Hepatocyte (in vitro differentiated cells): Measurements from ENCODE around the gene LIAS. TPM values are rescaled to one million over a fixed set of nuclear protein-coding genes. Genes with fewer than 3 reads are reported as not detected.

Source experiments
- DNase-seq: peaks from one replicate; pipeline ENCODE4 v3.0.0-alpha.2; 2016; ENCODE audit warnings: low spot score
- H2AFZ ChIP-seq: fragments of 200-600 bp; sonication (generic); 2 replicates; pipeline ENCODE4 v1.6.0; 2016; ENCODE audit warnings: antibody characterized with exemption, mild to moderate bottlenecking
- H3K27ac ChIP-seq: fragments of 200-600 bp; sonication (generic); 2 replicates; pipeline ENCODE4 v1.5.1; 2016; ENCODE audit warnings: mild to moderate bottlenecking
- H3K27me3 ChIP-seq: fragments of 200-600 bp; sonication (generic); 2 replicates; pipeline ENCODE4 v1.6.1; 2016
- H3K36me3 ChIP-seq: fragments of 200-600 bp; sonication (generic); replicated peaks from 2 replicates; pipeline ENCODE4 v1.5.1; 2016; ENCODE audit warnings: low read depth; ENCODE audit not compliant: insufficient read depth
- H3K4me1 ChIP-seq: fragments of 200-600 bp; sonication (generic); 2 replicates; pipeline ENCODE4 v1.5.1; 2016; ENCODE audit warnings: mild to moderate bottlenecking, moderate library complexity; ENCODE audit not compliant: insufficient read depth
- H3K4me2 ChIP-seq: fragments of 200-600 bp; sonication (generic); 2 replicates; pipeline ENCODE4 v1.6.0; 2016
- H3K4me3 ChIP-seq: fragments of 200-600 bp; sonication (generic); 2 replicates; pipeline ENCODE4 v1.5.1; 2016; ENCODE audit warnings: mild to moderate bottlenecking
- H3K79me2 ChIP-seq: fragments of 200-600 bp; sonication (generic); 2 replicates; pipeline ENCODE4 v1.6.0; 2017; ENCODE audit warnings: mild to moderate bottlenecking
- H3K9me2 ChIP-seq: fragments of 200-600 bp; sonication (generic); replicated peaks from 2 replicates; pipeline ENCODE4 v1.6.0; 2017; ENCODE audit warnings: mild to moderate bottlenecking; ENCODE audit not compliant: insufficient read depth
- H3K9me3 ChIP-seq: fragments of 200-600 bp; sonication (generic); 2 replicates; pipeline ENCODE4 v1.5.1; 2016; ENCODE audit warnings: low read depth, mild to moderate bottlenecking
- H4K20me1 ChIP-seq: fragments of 200-600 bp; sonication (generic); 2 replicates; pipeline ENCODE4 v1.6.0; 2016; ENCODE audit warnings: mild to moderate bottlenecking; ENCODE audit not compliant: insufficient read depth, poor library complexity, severe bottlenecking
- EZH2 ChIP-seq: fragments of 200-600 bp; sonication (generic); IDR thresholded peaks from 2 replicates; pipeline ENCODE4 v1.6.1; 2016; ENCODE audit warnings: antibody characterized with exemption, mild to moderate bottlenecking, borderline replicate concordance
- EZH2phosphoT487 ChIP-seq: fragments of 200-600 bp; sonication (generic); IDR thresholded peaks from one replicate; pipeline ENCODE4 v1.6.1; 2018; ENCODE audit warnings: antibody characterized with exemption, mild to moderate bottlenecking, low read depth, moderate library complexity; ENCODE audit not compliant: unreplicated experiment, severe bottlenecking
- WGBS: methylation state at CpG from one replicate; pipeline ENCODE4 v1.1.6; 2016; ENCODE audit warnings: low lambda C conversion rate; ENCODE audit errors: missing lambda C conversion rate; 5-methylcytosine and 5-hydroxymethylcytosine counted together
- polyA plus RNA-seq: library from polyadenylated mRNA; unstranded; fragments of >200 nt; fragmentation: Nextera tagmentation; extraction: Ambion mirVana; gene quantifications from 2 replicates; pipeline ENCODE4 v1.2.1, GENCODE V29; 2016
- total RNA-seq: library from RNA; depleted of rRNA; stranded (reverse); fragments of >200 nt; gene quantifications from 2 replicates; pipeline ENCODE4 v1.2.3, GENCODE V29; 2014
- TF ChIP-seq, protein P1 (sequence below): fragments of 200-600 bp; sonication (generic); IDR thresholded peaks from 2 replicates; pipeline ENCODE4 v1.5.1; 2016; ENCODE audit warnings: antibody characterized with exemption, mild to moderate bottlenecking; ENCODE audit not compliant: poor library complexity

The LIAS gene
- total and polyA plus RNA-seq, 2 experiments from 2014 or later = 10.3 to 12.3 TPM

GRCh38 chr4:39522068-39522467, 63.2 kb downstream of the LIAS start:
- 82% methylated on average over 2 of the region's 2 CpGs for WGBS
- no peak for DNase-seq
- H3K4me3 ChIP-seq = no peak overlapping the region
- H3K9me3 ChIP-seq = no peaks in the 10 kb centered on the region
- peak overlapping the region; percentile 12 for H3K27ac ChIP-seq
- H3K36me3 ChIP-seq = peaks cover 6% of the 10 kb centered on the region
- H4K20me1 ChIP-seq = peaks cover 38% of the 10 kb centered on the region
- H3K79me2 ChIP-seq = peaks cover 99% of the 10 kb centered on the region
- TF ChIP-seq EZH2 (no peak), EZH2phosphoT487 (no peak)
- TF ChIP-seq, protein P1, sequence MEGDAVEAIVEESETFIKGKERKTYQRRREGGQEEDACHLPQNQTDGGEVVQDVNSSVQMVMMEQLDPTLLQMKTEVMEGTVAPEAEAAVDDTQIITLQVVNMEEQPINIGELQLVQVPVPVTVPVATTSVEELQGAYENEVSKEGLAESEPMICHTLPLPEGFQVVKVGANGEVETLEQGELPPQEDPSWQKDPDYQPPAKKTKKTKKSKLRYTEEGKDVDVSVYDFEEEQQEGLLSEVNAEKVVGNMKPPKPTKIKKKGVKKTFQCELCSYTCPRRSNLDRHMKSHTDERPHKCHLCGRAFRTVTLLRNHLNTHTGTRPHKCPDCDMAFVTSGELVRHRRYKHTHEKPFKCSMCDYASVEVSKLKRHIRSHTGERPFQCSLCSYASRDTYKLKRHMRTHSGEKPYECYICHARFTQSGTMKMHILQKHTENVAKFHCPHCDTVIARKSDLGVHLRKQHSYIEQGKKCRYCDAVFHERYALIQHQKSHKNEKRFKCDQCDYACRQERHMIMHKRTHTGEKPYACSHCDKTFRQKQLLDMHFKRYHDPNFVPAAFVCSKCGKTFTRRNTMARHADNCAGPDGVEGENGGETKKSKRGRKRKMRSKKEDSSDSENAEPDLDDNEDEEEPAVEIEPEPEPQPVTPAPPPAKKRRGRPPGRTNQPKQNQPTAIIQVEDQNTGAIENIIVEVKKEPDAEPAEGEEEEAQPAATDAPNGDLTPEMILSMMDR = no peak
- H3K4me1 ChIP-seq = peaks cover 29% of the 10 kb centered on the region
- no peaks in the 10 kb centered on the region for H3K27me3 ChIP-seq
- no peaks in the 10 kb centered on the region for H3K9me2 ChIP-seq
- no peak overlapping the region for H2AFZ ChIP-seq
- peak overlapping the region; percentile 51 for H3K4me2 ChIP-seq

DNA sequence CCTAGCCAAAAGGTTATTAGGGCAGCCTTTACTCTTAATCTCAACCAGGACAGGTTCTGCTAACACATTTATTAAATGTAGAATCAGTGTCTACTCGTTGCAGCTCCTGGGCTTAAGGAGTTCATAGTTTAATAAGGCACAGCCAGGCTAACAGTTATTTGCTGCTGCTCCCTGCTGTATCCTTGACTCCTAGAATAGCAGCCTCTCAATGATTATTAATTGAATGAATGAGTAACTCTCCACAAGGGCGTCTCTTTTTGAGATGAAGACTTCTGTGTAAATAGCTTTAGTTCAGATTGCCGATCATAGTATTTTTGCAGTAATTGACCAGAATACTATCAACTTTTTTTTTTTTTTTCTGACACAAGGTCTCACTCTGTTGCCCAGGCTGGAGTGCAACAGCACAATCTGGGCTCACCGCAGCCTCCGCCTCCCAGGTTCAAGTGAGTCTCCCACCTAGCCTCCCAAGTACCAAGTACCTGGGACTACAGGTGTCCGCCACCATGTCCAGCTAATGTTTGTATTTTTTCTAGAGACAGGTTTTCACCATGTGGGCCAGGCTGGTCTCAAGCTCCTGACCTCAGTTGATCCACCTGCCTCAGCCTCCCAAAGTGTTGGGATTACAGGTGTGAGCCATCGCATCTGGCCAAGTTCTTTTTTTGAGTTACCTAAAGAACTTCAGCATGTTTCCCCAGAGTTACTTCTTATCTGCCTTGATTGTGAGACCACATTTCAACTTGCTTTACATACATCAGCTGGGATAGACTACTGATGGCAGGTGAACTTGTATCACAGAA, 65.5 kb downstream of the LIAS start:
- TF ChIP-seq EZH2phosphoT487 = no peak
- TF ChIP-seq EZH2 = no peak
- TF ChIP-seq, protein P1 = no peak
- Histone ChIP-seq H4K20me1 (peaks cover 38% of the 10 kb centered on the region), H3K4me3 (no peak overlapping the region), H3K9me3 (no peaks in the 10 kb centered on the region), H3K4me2 (peak overlapping the region; percentile 71), H3K79me2 (peaks cover 87% of the 10 kb centered on the region), H3K27ac (no peak overlapping the region), H2AFZ (no peak overlapping the region), H3K4me1 (peaks cover 30% of the 10 kb centered on the region), H3K27me3 (no peaks in the 10 kb centered on the region), H3K36me3 (peaks cover 6% of the 10 kb centered on the region), H3K9me2 (no peaks in the 10 kb centered on the region)
- DNase-seq = no peak
- 88% methylated on average over 7 of the region's 7 CpGs for WGBS

GRCh38 chr4:39525822-39526690, 67.2 kb downstream of the LIAS start:
- H3K27me3 ChIP-seq = no peaks in the 10 kb centered on the region
- DNase-seq = no peak
- WGBS = 6% methylated on average over 9 of the region's 9 CpGs
- H3K4me1 ChIP-seq = peaks cover 32% of the 10 kb centered on the region
- peaks cover 83% of the 10 kb centered on the region for H3K79me2 ChIP-seq
- H3K9me3 ChIP-seq = peaks cover 6% of the 10 kb centered on the region
- peaks cover 36% of the 10 kb centered on the region for H4K20me1 ChIP-seq
- H3K36me3 ChIP-seq = no peaks in the 10 kb centered on the region
- H3K4me2 ChIP-seq = peak overlapping the region; percentile 71
- H3K9me2 ChIP-seq = no peaks in the 10 kb centered on the region
- no peak for TF ChIP-seq EZH2phosphoT487
- TF ChIP-seq, protein P1 = peak; percentile 12
- H3K27ac ChIP-seq = peak overlapping the region; percentile 92
- H2AFZ ChIP-seq = peak overlapping the region; percentile 64
- H3K4me3 ChIP-seq = peak overlapping the region; percentile 76
